ENCODE results near the gene FKBP8.

FKBP8 gene

GRCh38 chr19:18502246-18502637 lies 41.1 kb downstream of the FKBP8 start:
- DNase-seq = no peak
- no peak overlapping the region for H3K4me3 ChIP-seq (ENCODE audit: low read depth, low read length)
- no peak for TF ChIP-seq CTCF (IDR thresholded peaks at IDR 0.05; ENCODE audit: low read depth, low read length)
- H3K36me3 ChIP-seq = no peaks in the 10 kb centered on the region
- no peaks in the 10 kb centered on the region for H3K27me3 ChIP-seq
- no peaks in the 10 kb centered on the region for H3K9me3 ChIP-seq
- H3K4me1 ChIP-seq = peaks cover 16% of the 10 kb centered on the region

GRCh38 chr19:18501832-18502231 lies 41.5 kb downstream of the FKBP8 start:
- Histone ChIP-seq H3K27me3 (no peaks in the 10 kb centered on the region), H3K4me1 (peaks cover 12% of the 10 kb centered on the region), H3K9me3 (no peaks in the 10 kb centered on the region), H3K4me3 (ENCODE audit: low read depth, low read length) (no peak overlapping the region), H3K36me3 (no peaks in the 10 kb centered on the region)
- no peak for DNase-seq
- no peak for TF ChIP-seq CTCF (IDR thresholded peaks at IDR 0.05; ENCODE audit: low read depth, low read length)

- H3K4me1 ChIP-seq = peaks cover 9% of the 10 kb centered on the region; the same call in 1 of the 2 replicates
- H3K36me3 ChIP-seq = no peaks in the 10 kb centered on the region
- DNase-seq = no peak
- no peaks in the 10 kb centered on the region for H3K27me3 ChIP-seq
- H3K4me3 ChIP-seq (ENCODE audit: low read depth, low read length) = no peak overlapping the region
- H3K9me3 ChIP-seq = no peaks in the 10 kb centered on the region
- no peak for TF ChIP-seq CTCF (IDR thresholded peaks at IDR 0.05; ENCODE audit: low read depth, low read length)
These were observed 42.0 kb downstream of the FKBP8 start for GRCh38 chr19:18501351-18501750.

GRCh38 chr19:18500799-18501198 lies 42.6 kb downstream of the FKBP8 start:
- Histone ChIP-seq H3K27me3 (no peaks in the 10 kb centered on the region), H3K36me3 (no peaks in the 10 kb centered on the region), H3K4me3 (ENCODE audit: low read depth, low read length) (no peak overlapping the region), H3K4me1 (peaks cover 9% of the 10 kb centered on the region; the same call in 1 of the 2 replicates), H3K9me3 (no peaks in the 10 kb centered on the region)
- no peak for TF ChIP-seq CTCF (IDR thresholded peaks at IDR 0.05; ENCODE audit: low read depth, low read length)
- DNase-seq = no peak

- Histone ChIP-seq H3K4me1 (peaks cover 9% of the 10 kb centered on the region; the same call in 1 of the 2 replicates), H3K27me3 (no peaks in the 10 kb centered on the region), H3K4me3 (ENCODE audit: low read depth, low read length) (no peak overlapping the region), H3K9me3 (no peaks in the 10 kb centered on the region), H3K36me3 (no peaks in the 10 kb centered on the region)
- TF ChIP-seq CTCF (IDR thresholded peaks at IDR 0.05; ENCODE audit: low read depth, low read length) = no peak
- DNase-seq = no peak
These were observed 43.0 kb downstream of the FKBP8 start for GRCh38 chr19:18500376-18500775.

GRCh38 chr19:18499055-18499775 lies 44.2 kb downstream of the FKBP8 start:
- no peaks in the 10 kb centered on the region for H3K9me3 ChIP-seq
- no peak overlapping the region for H3K4me3 ChIP-seq (ENCODE audit: low read depth, low read length)
- H3K4me1 ChIP-seq = peaks cover 7% of the 10 kb centered on the region
- H3K27me3 ChIP-seq = no peaks in the 10 kb centered on the region
- DNase-seq = no peak
- no peak for TF ChIP-seq CTCF (IDR thresholded peaks at IDR 0.05; ENCODE audit: low read depth, low read length)
- H3K36me3 ChIP-seq = no peaks in the 10 kb centered on the region

Measured in BE2C (cell line).